SK-N-MC (cell line): ENCODE results near the gene ADK.

Source experiments
- EZH2 ChIP-seq: fragments of 200-600 bp; sonication (generic); IDR thresholded peaks from one replicate; pipeline ENCODE4 v1.6.1; 2017; ENCODE audit warnings: antibody characterized with exemption
- POLR2AphosphoS5 ChIP-seq: IDR thresholded peaks from 2 replicates; pipeline ENCODE4 v1.6.1; 2012; ENCODE audit warnings: mild to moderate bottlenecking, low read depth, low read length, borderline replicate concordance

- TF ChIP-seq EZH2: no peak
- TF ChIP-seq POLR2AphosphoS5: no peak
These were observed 210.7 kb downstream of the ADK start for GRCh38 chr10:74361678-74362077.
